Endothelial cell of hepatic sinusoid (primary cell): ENCODE data around the gene MRI1.

Experiments
- in situ Hi-C: cut with HindIII; loops from 2 replicates; pipeline ENCODE4 v1.10.0; 2017; ENCODE audit warnings: low sequenced_read_pairs

MRI1 gene

GRCh38 chr19:13817615-13818371 is 53.5 kb downstream of the MRI1 start:
- in situ Hi-C loops = no loop called here

GRCh38 chr19:13819238-13819637 is 54.9 kb downstream of the MRI1 start:
- in situ Hi-C loops = no loop called here

GRCh38 chr19:13821292-13821691 is 57.0 kb downstream of the MRI1 start:
- in situ Hi-C loops = no loop called here

- in situ Hi-C loops = no loop called here
Observed at GRCh38 chr19:13823256-13823655, 58.9 kb downstream of the MRI1 start.
